GM20431 (cell line): ENCODE results near the gene ANKRD44.

Experiments used
- in situ Hi-C: fragments of 300-500 bp; cut with MseI, MboI; formaldehyde crosslinking; loops from one replicate; pipeline ENCODE4 v1.15.0; 2020; ENCODE audit warnings: low sequenced_read_pairs; ENCODE audit not compliant: unreplicated experiment

ANKRD44 gene

DNA sequence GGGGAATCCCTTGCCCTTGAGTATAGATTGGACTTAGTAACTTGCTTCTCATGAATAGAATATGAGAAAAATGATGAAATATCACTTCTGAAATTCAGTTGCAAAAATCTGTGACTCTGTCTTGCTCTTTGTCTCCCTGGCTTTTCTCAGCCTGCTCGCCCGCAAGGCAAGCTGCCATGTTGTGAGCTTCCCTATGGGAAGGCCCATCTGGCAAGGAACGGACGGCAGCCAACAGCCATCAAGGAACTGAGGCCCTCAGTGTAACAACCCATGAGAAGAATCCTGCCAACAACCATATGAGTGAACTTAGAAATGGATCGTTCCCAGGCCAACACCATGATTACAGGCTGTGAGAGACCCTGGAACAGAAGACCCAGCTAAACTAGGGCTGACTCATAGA lies 325.7 kb downstream of the ANKRD44 start:
- in situ Hi-C loops = no loop called here

GRCh38 chr2:196983934-196984333 lies 326.6 kb downstream of the ANKRD44 start:
- in situ Hi-C loops = no loop called here

GRCh38 chr2:196980473-196980872 lies 330.1 kb downstream of the ANKRD44 start:
- in situ Hi-C loops = no loop called here

DNA sequence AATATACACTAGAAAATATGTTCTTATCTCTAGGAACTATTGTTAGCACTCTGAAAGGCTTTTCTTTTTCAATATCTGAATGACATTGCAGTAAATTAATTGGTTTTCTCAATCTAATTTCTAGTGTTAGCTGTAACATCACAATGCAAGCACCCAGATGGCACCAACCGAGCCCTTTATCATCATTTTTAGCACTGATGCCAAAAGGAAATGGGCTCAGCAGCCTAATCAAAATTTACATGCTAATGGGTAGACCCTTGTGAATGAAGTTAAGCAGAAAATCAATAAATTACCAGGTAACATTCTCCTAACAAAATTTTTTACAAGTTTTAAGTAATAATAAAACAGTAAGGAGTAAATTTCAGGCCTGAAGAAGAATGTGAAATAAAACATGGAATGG lies 330.6 kb downstream of the ANKRD44 start:
- in situ Hi-C loops = no loop called here

GRCh38 chr2:196977507-196977906 lies 333.1 kb downstream of the ANKRD44 start:
- in situ Hi-C loops = no loop called here

DNA sequence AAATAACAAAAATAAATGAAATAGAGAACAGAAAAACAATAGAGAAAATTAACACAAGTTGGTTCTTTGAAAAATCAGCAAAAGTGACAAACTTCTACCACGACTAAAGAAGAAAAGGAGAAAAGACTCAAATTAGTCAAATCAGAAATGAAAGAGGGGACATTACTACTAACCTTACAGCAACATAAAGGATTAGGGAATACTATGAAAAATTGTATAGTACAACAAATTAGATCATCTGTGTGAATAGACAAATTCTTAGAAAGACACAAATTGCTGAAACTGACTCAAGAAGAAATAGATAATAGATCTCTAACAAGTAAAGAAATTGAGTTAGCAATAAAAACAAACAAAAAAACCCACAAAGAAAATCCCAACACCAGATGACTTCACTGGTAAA lies 335.6 kb downstream of the ANKRD44 start:
- in situ Hi-C loops = no loop called here

DNA sequence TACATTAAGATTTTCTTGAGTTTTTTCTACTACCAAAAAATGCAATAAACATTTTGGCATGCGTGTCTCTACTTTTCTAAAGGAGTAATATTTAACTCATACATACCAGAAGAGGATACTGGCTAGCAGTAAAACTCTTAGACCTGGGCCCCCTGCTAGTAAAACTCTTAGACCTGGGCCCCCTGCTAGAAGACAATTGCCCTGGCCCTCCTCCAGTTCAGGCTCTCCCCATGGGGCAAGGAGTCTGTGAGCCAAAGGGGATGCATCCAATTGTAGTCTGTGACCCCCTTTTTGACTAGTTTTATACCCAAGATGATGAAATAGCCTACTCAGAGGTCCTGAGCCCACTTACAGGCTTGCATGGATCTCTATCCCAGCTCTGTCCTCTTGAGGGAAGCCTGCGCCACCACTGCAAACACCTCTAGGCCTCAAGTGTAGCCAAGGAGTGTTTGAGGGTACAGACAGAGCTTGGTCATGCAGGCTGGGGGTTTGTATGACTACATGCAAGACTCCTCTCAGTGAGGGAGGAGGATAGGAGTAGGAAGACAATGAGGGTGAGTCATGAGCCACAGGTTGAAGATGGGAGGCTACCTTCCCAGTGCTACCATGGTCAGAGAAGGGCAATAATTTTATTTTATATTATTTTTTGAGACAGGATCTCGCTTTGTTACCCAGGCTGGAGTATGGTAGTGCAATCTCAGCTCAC lies 338.9 kb downstream of the ANKRD44 start:
- in situ Hi-C loops = no loop called here

- in situ Hi-C loops = no loop called here
These were observed 340.5 kb downstream of the ANKRD44 start for GRCh38 chr2:196970099-196970498.

- in situ Hi-C loops = no loop called here
These were observed 342.1 kb downstream of the ANKRD44 start for GRCh38 chr2:196968516-196968915.

DNA sequence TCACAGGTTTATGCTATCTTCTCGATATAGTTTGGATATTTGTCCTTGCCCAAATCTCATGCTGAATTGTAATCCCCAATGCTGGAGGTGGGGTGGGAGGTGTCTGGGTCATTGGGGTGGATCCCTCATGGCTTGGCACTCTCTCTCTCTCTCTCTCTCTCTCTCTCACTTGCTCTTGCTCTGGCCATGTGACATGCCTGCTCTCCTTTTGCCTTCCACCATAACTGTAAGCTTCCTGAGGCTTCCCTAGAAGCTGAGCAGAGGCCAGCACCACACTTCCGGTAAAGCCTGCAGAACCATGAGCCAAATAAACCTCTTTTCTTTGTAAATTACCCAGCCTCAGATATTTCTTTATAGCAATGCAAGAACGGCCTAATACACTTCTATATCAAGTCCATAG lies 342.8 kb downstream of the ANKRD44 start:
- in situ Hi-C loops = no loop called here

- in situ Hi-C loops = no loop called here
These were observed 343.5 kb downstream of the ANKRD44 start for GRCh38 chr2:196967116-196967515.

- in situ Hi-C loops = no loop called here
These were observed 344.5 kb downstream of the ANKRD44 start for GRCh38 chr2:196966061-196966460.

DNA sequence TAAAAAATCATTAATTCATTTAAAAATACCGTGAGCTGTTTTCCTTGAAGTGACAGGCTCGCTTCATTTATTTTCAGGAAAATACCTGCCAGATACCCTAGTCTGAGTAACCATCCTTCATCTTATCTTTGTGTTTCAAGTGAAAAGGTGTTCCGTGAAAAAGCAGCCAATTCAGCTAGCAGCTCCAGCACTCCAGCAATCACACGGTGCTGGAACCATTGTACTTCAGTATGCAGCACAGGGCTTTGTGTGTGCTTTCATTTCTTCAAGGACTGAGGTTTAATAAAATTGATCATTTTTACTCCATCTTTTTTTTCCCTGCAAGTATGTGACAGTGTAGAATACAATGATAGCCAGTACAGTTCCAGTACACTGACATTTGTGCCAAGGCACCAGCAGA lies 344.9 kb downstream of the ANKRD44 start:
- in situ Hi-C loops = no loop called here

DNA sequence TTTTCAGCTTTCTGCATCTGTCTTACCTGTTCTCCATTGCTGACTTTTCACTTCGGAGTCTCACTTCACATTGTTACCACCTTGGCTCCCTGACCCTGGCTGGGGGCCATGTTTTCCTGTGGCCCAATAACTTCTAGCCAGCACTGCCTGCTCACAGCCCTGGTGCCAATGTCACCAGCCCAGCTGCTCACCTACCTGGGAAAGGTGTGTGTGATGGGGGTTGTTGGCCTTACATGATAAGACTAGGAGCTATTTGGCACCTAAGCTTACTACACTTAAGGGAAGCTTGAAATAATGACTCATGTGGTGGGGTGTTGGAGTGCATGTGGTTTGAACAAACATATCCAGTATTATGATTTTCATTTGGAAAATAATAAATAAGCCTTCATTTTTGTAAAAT lies 346.6 kb downstream of the ANKRD44 start:
- in situ Hi-C loops = no loop called here

GRCh38 chr2:196963043-196963442 lies 347.5 kb downstream of the ANKRD44 start:
- in situ Hi-C loops = no loop called here

GRCh38 chr2:196962325-196962724 lies 348.3 kb downstream of the ANKRD44 start:
- in situ Hi-C loops = no loop called here

DNA sequence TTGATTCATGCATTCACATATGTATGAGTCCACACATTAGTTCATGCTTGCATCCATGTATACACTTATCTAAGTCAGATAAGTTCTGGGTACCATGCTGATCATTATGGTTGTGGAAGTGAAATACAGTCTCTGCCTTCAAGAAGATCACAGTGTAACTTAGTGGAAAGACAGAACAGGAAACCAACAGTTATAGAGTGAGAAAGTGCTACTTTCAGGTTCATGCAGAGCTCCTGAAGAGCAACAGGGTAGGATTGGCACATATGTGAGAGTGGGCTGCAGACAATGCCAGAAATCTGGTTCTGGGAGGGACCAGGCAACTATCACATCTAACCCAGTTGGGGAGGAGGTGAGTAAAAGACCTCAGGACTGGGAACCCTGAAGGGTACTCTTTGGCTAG lies 348.7 kb downstream of the ANKRD44 start:
- in situ Hi-C loops = no loop called here

DNA sequence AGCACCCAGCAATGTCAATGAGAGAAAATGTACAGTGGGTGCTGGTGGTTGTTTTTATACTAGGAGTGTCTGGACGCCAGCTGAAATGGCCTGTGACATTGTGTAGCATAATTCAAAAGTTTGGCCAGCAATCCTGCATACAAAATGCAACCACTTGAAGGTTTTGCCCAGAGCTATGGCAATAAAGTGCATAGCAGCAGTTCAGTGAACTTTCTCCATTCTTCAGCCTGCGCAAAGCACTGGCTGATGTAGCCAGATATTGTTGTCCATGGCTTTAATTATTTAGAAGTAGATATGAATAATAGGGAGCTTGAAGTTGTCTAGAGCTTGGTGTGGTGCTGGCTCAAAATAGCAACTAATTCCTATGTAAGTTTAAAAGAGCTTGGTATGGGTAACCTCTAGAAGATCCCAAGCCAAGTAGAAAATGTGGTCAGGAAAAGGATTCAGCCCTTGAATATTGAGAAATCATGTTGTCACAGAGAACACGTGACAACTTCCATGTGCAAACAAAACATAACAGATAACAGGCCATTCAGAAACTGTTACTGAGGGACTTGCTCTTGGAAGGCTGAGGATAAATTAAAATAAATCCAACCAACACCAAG lies 350.7 kb downstream of the ANKRD44 start:
- in situ Hi-C loops = no loop called here

DNA sequence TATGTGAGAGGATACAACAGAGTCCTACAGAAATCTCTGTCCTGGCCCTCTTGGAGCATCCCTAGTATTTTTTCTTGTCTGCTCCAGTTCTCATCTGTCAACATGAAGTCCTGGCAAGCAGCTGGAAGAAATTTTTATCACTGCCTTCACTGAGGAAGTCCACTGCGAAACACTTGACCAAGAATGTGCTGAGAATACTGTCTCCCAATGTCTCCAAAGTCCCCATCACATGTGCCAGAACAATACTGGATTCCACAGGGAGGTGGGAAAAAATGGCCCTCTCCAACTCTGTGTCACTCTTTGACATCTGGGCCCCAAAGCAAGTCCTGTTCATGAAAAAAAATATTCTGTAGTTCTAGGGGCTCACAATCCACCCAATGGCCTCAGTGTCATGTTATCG lies 351.3 kb downstream of the ANKRD44 start:
- in situ Hi-C loops = no loop called here

GRCh38 chr2:196957881-196958525 lies 352.6 kb downstream of the ANKRD44 start:
- in situ Hi-C loops = no loop called here

GRCh38 chr2:196957442-196957841 lies 353.1 kb downstream of the ANKRD44 start:
- in situ Hi-C loops = no loop called here

GRCh38 chr2:196956069-196956468 lies 354.5 kb downstream of the ANKRD44 start:
- in situ Hi-C loops = no loop called here
